ENCODE results near the gene KCNJ15.
"Not testable (repeated sequence)": the region's sequence is repeated elsewhere in the genome, so short reads cannot be mapped to it uniquely, and the experiment has no call there.

KCNJ15 gene

GRCh38 chr21:38229260-38229877 is 27.4 kb upstream of the KCNJ15 start:
- Histone ChIP-seq H3K36me3 (ENCODE audit: insufficient read depth, low read depth, low read length) (no peaks in the 10 kb centered on the region), H3K27ac (ENCODE audit: low read length) (no peak overlapping the region), H3K4me3 (ENCODE audit: low read length) (no peak overlapping the region), H3K27me3 (ENCODE audit: insufficient read depth, low read length) (no peaks in the 10 kb centered on the region), H3K4me1 (ENCODE audit: insufficient read depth, low read length) (peaks cover 6% of the 10 kb centered on the region), H3K9ac (ENCODE audit: low read depth, low read length) (no peak overlapping the region), H3K9me3 (ENCODE audit: insufficient read depth, low read depth, low read length) (peaks cover 65% of the 10 kb centered on the region)

GRCh38 chr21:38234395-38235142 is 22.2 kb upstream of the KCNJ15 start:
- Histone ChIP-seq H3K9me3 (ENCODE audit: insufficient read depth, low read depth, low read length) (peaks cover 22% of the 10 kb centered on the region), H3K9ac (ENCODE audit: low read depth, low read length) (no peak overlapping the region), H3K27ac (ENCODE audit: low read length) (no peak overlapping the region), H3K4me3 (ENCODE audit: low read length) (no peak overlapping the region), H3K4me1 (ENCODE audit: insufficient read depth, low read length) (no peaks in the 10 kb centered on the region), H3K36me3 (ENCODE audit: insufficient read depth, low read depth, low read length) (no peaks in the 10 kb centered on the region), H3K27me3 (ENCODE audit: insufficient read depth, low read length) (no peaks in the 10 kb centered on the region)

GRCh38 chr21:38235251-38235650 is 21.5 kb upstream of the KCNJ15 start:
- H3K27me3 ChIP-seq (ENCODE audit: insufficient read depth, low read length); H3K36me3 ChIP-seq (ENCODE audit: insufficient read depth, low read depth, low read length); H3K9ac ChIP-seq (ENCODE audit: low read depth, low read length); H3K4me1 ChIP-seq (ENCODE audit: insufficient read depth, low read length); H3K4me3 ChIP-seq (ENCODE audit: low read length); H3K27ac ChIP-seq (ENCODE audit: low read length): not testable (repeated sequence)
- H3K9me3 ChIP-seq (ENCODE audit: insufficient read depth, low read depth, low read length), result peaks cover 15% of the 10 kb centered on the region

- H3K9me3 ChIP-seq (ENCODE audit: insufficient read depth, low read depth, low read length), result peaks cover 5% of the 10 kb centered on the region
- H3K4me1 ChIP-seq (ENCODE audit: insufficient read depth, low read length), result no peaks in the 10 kb centered on the region
- no peak overlapping the region for H3K9ac ChIP-seq (ENCODE audit: low read depth, low read length)
- H3K27ac ChIP-seq (ENCODE audit: low read length), result no peak overlapping the region
- H3K4me3 ChIP-seq (ENCODE audit: low read length), result no peak overlapping the region
- no peaks in the 10 kb centered on the region for H3K36me3 ChIP-seq (ENCODE audit: insufficient read depth, low read depth, low read length)
- no peaks in the 10 kb centered on the region for H3K27me3 ChIP-seq (ENCODE audit: insufficient read depth, low read length)
These were observed 20.6 kb upstream of the KCNJ15 start for GRCh38 chr21:38236232-38236631.

GRCh38 chr21:38239672-38240071 is 17.1 kb upstream of the KCNJ15 start:
- no peaks in the 10 kb centered on the region for H3K9me3 ChIP-seq (ENCODE audit: insufficient read depth, low read depth, low read length)
- H3K4me3 ChIP-seq (ENCODE audit: low read length), result no peak overlapping the region
- no peak overlapping the region for H3K27ac ChIP-seq (ENCODE audit: low read length)
- no peaks in the 10 kb centered on the region for H3K4me1 ChIP-seq (ENCODE audit: insufficient read depth, low read length)
- no peaks in the 10 kb centered on the region for H3K27me3 ChIP-seq (ENCODE audit: insufficient read depth, low read length)
- H3K36me3 ChIP-seq (ENCODE audit: insufficient read depth, low read depth, low read length), result no peaks in the 10 kb centered on the region
- no peak overlapping the region for H3K9ac ChIP-seq (ENCODE audit: low read depth, low read length)

GRCh38 chr21:38240129-38240528 is 16.7 kb upstream of the KCNJ15 start:
- H3K4me3 ChIP-seq (ENCODE audit: low read length), result no peak overlapping the region
- H3K36me3 ChIP-seq (ENCODE audit: insufficient read depth, low read depth, low read length), result no peaks in the 10 kb centered on the region
- no peaks in the 10 kb centered on the region for H3K4me1 ChIP-seq (ENCODE audit: insufficient read depth, low read length)
- no peak overlapping the region for H3K27ac ChIP-seq (ENCODE audit: low read length)
- H3K27me3 ChIP-seq (ENCODE audit: insufficient read depth, low read length), result no peaks in the 10 kb centered on the region
- no peaks in the 10 kb centered on the region for H3K9me3 ChIP-seq (ENCODE audit: insufficient read depth, low read depth, low read length)
- no peak overlapping the region for H3K9ac ChIP-seq (ENCODE audit: low read depth, low read length)

- no peak overlapping the region for H3K27ac ChIP-seq (ENCODE audit: low read length)
- H3K9ac ChIP-seq (ENCODE audit: low read depth, low read length), result no peak overlapping the region
- H3K4me3 ChIP-seq (ENCODE audit: low read length), result no peak overlapping the region
- no peaks in the 10 kb centered on the region for H3K9me3 ChIP-seq (ENCODE audit: insufficient read depth, low read depth, low read length)
- H3K4me1 ChIP-seq (ENCODE audit: insufficient read depth, low read length), result no peaks in the 10 kb centered on the region
- no peaks in the 10 kb centered on the region for H3K27me3 ChIP-seq (ENCODE audit: insufficient read depth, low read length)
- H3K36me3 ChIP-seq (ENCODE audit: insufficient read depth, low read depth, low read length), result no peaks in the 10 kb centered on the region
These were observed 15.6 kb upstream of the KCNJ15 start for GRCh38 chr21:38241029-38241740.

- H3K4me1 ChIP-seq (ENCODE audit: insufficient read depth, low read length), result no peaks in the 10 kb centered on the region
- no peaks in the 10 kb centered on the region for H3K36me3 ChIP-seq (ENCODE audit: insufficient read depth, low read depth, low read length)
- H3K27ac ChIP-seq (ENCODE audit: low read length), result no peak overlapping the region
These were observed 14.7 kb upstream of the KCNJ15 start for GRCh38 chr21:38242061-38242460.

GRCh38 chr21:38243732-38244406 is 12.9 kb upstream of the KCNJ15 start:
- Histone ChIP-seq H3K36me3 (ENCODE audit: insufficient read depth, low read depth, low read length) (no peaks in the 10 kb centered on the region), H3K4me3 (ENCODE audit: low read length) (no peak overlapping the region), H3K9me3 (ENCODE audit: insufficient read depth, low read depth, low read length) (no peaks in the 10 kb centered on the region), H3K27ac (ENCODE audit: low read length) (no peak overlapping the region), H3K4me1 (ENCODE audit: insufficient read depth, low read length) (no peaks in the 10 kb centered on the region), H3K9ac (ENCODE audit: low read depth, low read length) (no peak overlapping the region), H3K27me3 (ENCODE audit: insufficient read depth, low read length) (no peaks in the 10 kb centered on the region)

More at GRCh38 chr21:38242061-38242460, 14.7 kb upstream of the KCNJ15 start:
- no peak overlapping the region for H3K9ac ChIP-seq (ENCODE audit: low read depth, low read length)
- no peaks in the 10 kb centered on the region for H3K9me3 ChIP-seq (ENCODE audit: insufficient read depth, low read depth, low read length)
- H3K4me3 ChIP-seq (ENCODE audit: low read length), result no peak overlapping the region
- no peaks in the 10 kb centered on the region for H3K27me3 ChIP-seq (ENCODE audit: insufficient read depth, low read length)

- no peaks in the 10 kb centered on the region for H3K9me3 ChIP-seq (ENCODE audit: insufficient read depth, low read depth, low read length)
- H3K4me1 ChIP-seq (ENCODE audit: insufficient read depth, low read length), result no peaks in the 10 kb centered on the region
- no peaks in the 10 kb centered on the region for H3K36me3 ChIP-seq (ENCODE audit: insufficient read depth, low read depth, low read length)
- H3K4me3 ChIP-seq (ENCODE audit: low read length), result no peak overlapping the region
- H3K9ac ChIP-seq (ENCODE audit: low read depth, low read length), result no peak overlapping the region
- no peaks in the 10 kb centered on the region for H3K27me3 ChIP-seq (ENCODE audit: insufficient read depth, low read length)
- no peak overlapping the region for H3K27ac ChIP-seq (ENCODE audit: low read length)
These were observed 12.4 kb upstream of the KCNJ15 start for GRCh38 chr21:38244407-38244787.

- Histone ChIP-seq H3K9ac (ENCODE audit: low read depth, low read length) (no peak overlapping the region), H3K27ac (ENCODE audit: low read length) (no peak overlapping the region), H3K4me1 (ENCODE audit: insufficient read depth, low read length) (no peaks in the 10 kb centered on the region)
These were observed 11.6 kb upstream of the KCNJ15 start for GRCh38 chr21:38244885-38245869.

More at GRCh38 chr21:38244885-38245869, 11.6 kb upstream of the KCNJ15 start:
- H3K36me3 ChIP-seq (ENCODE audit: insufficient read depth, low read depth, low read length), result no peaks in the 10 kb centered on the region
- no peaks in the 10 kb centered on the region for H3K27me3 ChIP-seq (ENCODE audit: insufficient read depth, low read length)
- H3K4me3 ChIP-seq (ENCODE audit: low read length), result no peak overlapping the region
- no peaks in the 10 kb centered on the region for H3K9me3 ChIP-seq (ENCODE audit: insufficient read depth, low read depth, low read length)

Data from iPS-20b (cell line).